Lower leg skin (tissue), 3 donors: ENCODE measurements around the gene ZNF716.

Experiments used
- CTCF ChIP-seq, 3 donors: fragments of 450-650 bp; IDR thresholded peaks; one replicate each; pipeline ENCODE4 v1.5.1; 2016; ENCODE audit warnings: antibody characterized with exemption in 3 of 3, mild to moderate bottlenecking in 3 of 3, moderate library complexity in 2 of 3
- POLR2A ChIP-seq, 2 donors: fragments of 450-650 bp; IDR thresholded peaks; one replicate each; pipeline ENCODE4 v1.6.1; 2016 to 2017; ENCODE audit warnings: antibody characterized with exemption in 2 of 2, mild to moderate bottlenecking in 1 of 2, moderate library complexity in 1 of 2

GRCh38 chr7:57414852-57415251, 35.1 kb upstream of the ZNF716 start:
- no peak for TF ChIP-seq CTCF (IDR thresholded peaks at IDR 0.05)
- no peak for TF ChIP-seq POLR2A (IDR thresholded peaks at IDR 0.05)
